ENCODE results near the gene VPS13D. TPM values are rescaled to one million over a fixed set of nuclear protein-coding genes. Genes with fewer than 3 reads are reported as not detected.

The VPS13D gene
- total and polyA plus RNA-seq, 2 donors from 2014 or later, result 19.4 to 75.8 TPM

- Histone ChIP-seq H3K36me3 (ENCODE audit: control insufficient read depth in 2 of 3, insufficient read depth in 3 of 3, low read length in 3 of 3) (no peaks in the 10 kb centered on the region), H3K9ac (ENCODE audit: low read length in 3 of 3) (no peak overlapping the region), H3K4me3 (ENCODE audit: low read length in 3 of 3) (no peak overlapping the region), H3K27ac (ENCODE audit: low read depth in 2 of 2, low read length in 2 of 2) (no peak overlapping the region), H3K27me3 (ENCODE audit: control insufficient read depth, insufficient read depth, low read length) (no peaks in the 10 kb centered on the region), H3K9me3 (ENCODE audit: control insufficient read depth in 2 of 3, insufficient read depth in 1 of 3, low read length in 3 of 3) (no peaks in the 10 kb centered on the region), H3K4me1 (ENCODE audit: control insufficient read depth in 2 of 3, insufficient read depth in 2 of 3, low read depth in 1 of 3, low read length in 3 of 3) (no peaks in the 10 kb centered on the region)
- intact Hi-C loops (cut with DNase I), result no loop called here
- FAIRE-seq (no peak), DNase-seq (peak in 2 of 5 donors; percentile 39 to 48)
- no peak for TF ChIP-seq CTCF (IDR thresholded peaks at IDR 0.05; ENCODE audit: borderline replicate concordance, extremely low read depth, insufficient read depth)
Observed at GRCh38 chr1:12203216-12204007, 26.4 kb upstream of the VPS13D start.

GRCh38 chr1:12204140-12204539 lies 25.7 kb upstream of the VPS13D start:
- Histone ChIP-seq H3K4me1 (ENCODE audit: control insufficient read depth in 2 of 3, insufficient read depth in 2 of 3, low read depth in 1 of 3, low read length in 3 of 3) (no peaks in the 10 kb centered on the region), H3K4me3 (ENCODE audit: low read length in 3 of 3) (no peak overlapping the region), H3K27ac (ENCODE audit: low read depth in 2 of 2, low read length in 2 of 2) (no peak overlapping the region), H3K27me3 (ENCODE audit: control insufficient read depth, insufficient read depth, low read length) (no peaks in the 10 kb centered on the region), H3K9ac (ENCODE audit: low read length in 3 of 3) (no peak overlapping the region), H3K36me3 (ENCODE audit: control insufficient read depth in 2 of 3, insufficient read depth in 3 of 3, low read length in 3 of 3) (no peaks in the 10 kb centered on the region), H3K9me3 (ENCODE audit: control insufficient read depth in 2 of 3, insufficient read depth in 1 of 3, low read length in 3 of 3) (no peaks in the 10 kb centered on the region)
- intact Hi-C loops (cut with DNase I), result no loop called here
- no peak for TF ChIP-seq CTCF (IDR thresholded peaks at IDR 0.05; ENCODE audit: borderline replicate concordance, extremely low read depth, insufficient read depth)
- DNase-seq, result no peak
- no peak for FAIRE-seq

- no peak overlapping the region for H3K9ac ChIP-seq (ENCODE audit: low read length in 3 of 3)
- no peak for TF ChIP-seq CTCF (IDR thresholded peaks at IDR 0.05; ENCODE audit: borderline replicate concordance, extremely low read depth, insufficient read depth)
- no peak overlapping the region for H3K4me3 ChIP-seq (ENCODE audit: low read length in 3 of 3)
- FAIRE-seq (no peak), DNase-seq (peak in 1 of 5 donors; percentile 34)
- no peaks in the 10 kb centered on the region for H3K36me3 ChIP-seq (ENCODE audit: control insufficient read depth in 2 of 3, insufficient read depth in 3 of 3, low read length in 3 of 3)
- intact Hi-C loops (cut with DNase I), result loop anchor here (5.0 kb wide), 1 partner anchor 78 kb away; no protein-coding TSS in a partner anchor
- no peaks in the 10 kb centered on the region for H3K27me3 ChIP-seq (ENCODE audit: control insufficient read depth, insufficient read depth, low read length)
- no peaks in the 10 kb centered on the region for H3K4me1 ChIP-seq (ENCODE audit: control insufficient read depth in 2 of 3, insufficient read depth in 2 of 3, low read depth in 1 of 3, low read length in 3 of 3)
- H3K9me3 ChIP-seq (ENCODE audit: control insufficient read depth in 2 of 3, insufficient read depth in 1 of 3, low read length in 3 of 3), result no peaks in the 10 kb centered on the region
- H3K27ac ChIP-seq (ENCODE audit: low read depth in 2 of 2, low read length in 2 of 2), result no peak overlapping the region
Observed at GRCh38 chr1:12204754-12205658, 24.8 kb upstream of the VPS13D start.

All from kidney (tissue), 14 donors.